GM11168 (cell line): ENCODE measurements around the gene ACTR3C.
"Not testable (repeated sequence)": the region's sequence is repeated elsewhere in the genome, so short reads cannot be mapped to it uniquely, and the experiment has no call there.

Experiments
- in situ Hi-C: fragments of 300-500 bp; cut with MboI; formaldehyde crosslinking; loops from one replicate; pipeline ENCODE4 v1.12.0; 2022; ENCODE audit warnings: low sequenced_read_pairs; ENCODE audit not compliant: unreplicated experiment

The ACTR3C gene

DNA sequence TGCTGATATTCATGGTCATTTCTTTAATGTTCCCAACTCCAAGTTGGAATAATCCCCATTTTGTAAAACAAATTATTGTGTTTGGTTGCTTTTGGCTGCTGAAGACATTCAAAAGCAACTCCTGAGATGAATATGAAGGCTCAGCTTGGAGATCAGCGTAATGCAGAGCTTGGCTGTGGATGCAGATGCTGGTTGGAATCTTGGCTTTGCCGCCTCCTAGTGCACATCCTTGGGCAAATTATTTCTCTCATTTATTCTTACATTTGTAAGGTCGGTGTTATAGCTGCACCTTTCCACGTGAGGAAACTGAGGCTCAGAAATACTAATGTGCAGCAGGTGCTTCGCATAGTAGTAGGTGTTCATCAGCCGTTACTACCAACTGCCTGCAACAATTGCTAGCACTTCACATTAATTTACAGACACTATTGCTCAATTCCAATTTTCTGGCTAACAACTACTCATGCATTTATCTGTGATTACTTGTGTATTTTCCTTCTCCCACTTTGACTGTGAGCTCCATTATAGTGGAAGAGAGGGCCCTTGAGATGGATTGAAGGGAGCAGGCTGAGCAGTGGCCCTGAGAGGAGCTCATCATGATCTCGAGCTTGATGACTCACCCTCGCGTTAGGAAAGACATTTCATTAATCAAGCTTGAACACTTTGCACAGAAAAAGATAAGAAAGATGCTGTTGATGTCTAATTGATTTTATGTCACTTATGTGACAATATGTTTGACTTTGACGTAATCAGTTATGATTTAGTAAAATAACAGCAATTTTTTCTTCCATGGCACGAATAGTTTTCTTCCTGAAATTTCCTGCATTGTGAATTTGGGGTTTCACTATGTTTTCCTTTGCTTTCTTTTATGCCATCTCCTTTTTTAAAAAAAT lies 101.0 kb downstream of the ACTR3C start:
- in situ Hi-C loops = not testable (repeated sequence)

DNA sequence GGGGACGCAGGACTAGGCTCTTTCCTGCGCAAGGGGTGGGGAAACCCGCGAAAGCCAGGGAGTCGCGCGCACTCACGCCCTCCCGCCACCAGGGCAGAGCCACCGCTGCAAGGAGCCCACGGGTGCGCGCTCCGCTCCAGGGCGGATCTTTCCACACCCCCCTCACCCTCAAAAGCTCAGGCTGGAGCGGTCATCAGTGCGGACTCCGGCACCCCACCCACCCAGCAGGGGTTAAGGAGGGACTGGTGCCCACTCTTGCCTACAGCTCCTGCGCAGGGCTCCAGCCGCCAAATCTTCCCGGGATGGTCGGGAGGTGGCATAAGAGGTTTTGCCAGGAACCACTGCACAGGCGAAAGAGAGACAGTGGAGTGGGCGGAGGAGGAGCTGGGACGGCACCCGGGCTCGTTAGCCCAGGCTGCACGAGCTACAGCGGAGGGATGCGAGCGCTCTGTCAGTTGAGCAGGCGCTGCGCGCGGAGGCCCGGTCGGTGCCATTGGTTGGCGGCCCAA lies 102.6 kb downstream of the ACTR3C start:
- in situ Hi-C loops = not testable (repeated sequence)

DNA sequence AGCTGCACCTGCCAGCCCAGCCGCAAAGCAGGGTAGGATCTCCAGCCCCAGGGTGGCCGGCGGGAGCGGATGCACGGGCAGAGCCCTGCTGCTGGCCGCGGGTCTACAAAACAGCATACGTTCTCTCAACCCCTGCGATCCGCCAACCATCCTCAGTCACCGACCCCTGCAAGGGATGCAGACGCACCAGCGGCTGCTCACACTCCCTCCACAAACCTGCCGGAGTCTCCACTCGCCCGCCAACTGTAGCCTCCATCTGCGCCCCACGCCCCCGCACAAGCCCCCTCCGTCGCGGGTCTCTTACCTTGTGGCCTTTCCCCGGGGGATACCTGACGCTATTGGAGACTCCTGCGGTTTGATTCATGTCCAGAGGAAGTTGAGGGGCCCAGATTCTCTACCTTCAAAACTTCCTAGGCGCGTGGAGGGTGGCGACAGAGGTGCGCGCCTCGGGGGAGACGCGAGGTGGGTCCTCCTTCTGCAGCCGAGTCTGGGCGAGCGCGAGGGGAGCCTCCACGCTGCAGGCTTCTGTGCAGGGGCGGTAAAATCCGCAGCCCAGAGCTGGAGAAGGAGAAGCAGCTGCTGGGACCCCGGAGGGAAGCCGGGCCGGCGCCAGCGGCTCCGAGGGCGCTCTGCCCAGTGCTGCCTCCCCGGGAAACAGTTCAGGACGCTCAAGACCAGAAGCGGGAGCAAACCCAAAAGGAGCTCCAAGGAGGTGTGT lies 103.2 kb downstream of the ACTR3C start:
- in situ Hi-C loops = not testable (repeated sequence)

DNA sequence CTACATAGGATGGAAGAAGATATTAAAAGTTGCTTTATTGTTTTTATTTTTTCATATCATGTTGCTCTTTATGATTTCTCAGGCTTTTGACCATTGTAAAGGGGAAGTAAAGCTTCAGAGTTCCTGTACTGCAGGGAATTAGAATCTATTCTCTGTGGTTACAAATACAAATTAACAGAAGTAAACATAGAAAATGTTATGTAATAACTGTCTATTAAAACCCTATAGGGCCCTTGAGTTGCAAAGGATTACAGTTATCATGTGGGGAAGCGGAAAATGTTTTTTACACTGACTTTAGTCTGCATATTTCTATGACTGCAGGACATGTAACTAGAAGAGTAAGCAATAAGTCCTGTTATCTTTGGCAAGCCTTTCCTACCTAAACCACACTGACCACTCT lies 116.5 kb downstream of the ACTR3C start:
- in situ Hi-C loops = not testable (repeated sequence)

DNA sequence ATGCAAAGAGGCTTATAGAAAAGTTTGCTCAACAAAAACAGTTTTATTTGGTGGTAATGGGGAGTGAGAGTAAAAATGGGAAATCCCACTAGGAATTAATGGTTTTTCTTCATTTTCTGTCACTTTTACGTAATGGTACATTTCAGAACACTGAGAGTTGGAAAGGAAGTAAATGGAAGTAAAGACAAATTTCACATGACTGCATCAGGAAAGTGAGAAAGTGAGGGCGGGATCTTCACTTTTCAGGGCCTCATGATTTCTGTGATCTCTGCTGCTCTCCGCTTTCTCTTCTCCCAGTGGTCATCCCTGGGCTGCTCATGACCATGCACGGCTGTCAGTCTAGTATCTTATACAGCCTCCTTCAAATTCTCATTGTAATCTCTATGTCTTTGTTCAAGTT lies 117.5 kb downstream of the ACTR3C start:
- in situ Hi-C loops = not testable (repeated sequence)

DNA sequence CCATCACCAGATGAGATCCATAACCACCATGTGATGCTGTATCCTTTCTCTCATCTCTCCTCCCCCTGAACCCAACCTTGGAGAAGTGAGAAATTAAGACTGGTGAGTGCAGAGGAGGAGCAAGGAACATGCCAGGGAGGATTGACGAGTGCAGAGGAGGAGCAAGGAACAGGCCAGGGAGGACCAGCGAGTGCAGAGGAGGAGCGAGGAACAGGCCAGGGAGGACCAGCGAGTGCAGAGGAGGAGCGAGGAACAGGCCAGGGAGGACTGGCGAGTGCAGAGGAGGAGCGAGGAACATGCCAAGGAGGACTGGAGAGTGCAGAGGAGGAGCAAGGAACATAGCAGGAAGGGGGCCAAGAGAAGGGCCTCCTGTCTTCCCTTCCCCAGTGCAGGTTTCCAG lies 118.8 kb downstream of the ACTR3C start:
- in situ Hi-C loops = not testable (repeated sequence)

DNA sequence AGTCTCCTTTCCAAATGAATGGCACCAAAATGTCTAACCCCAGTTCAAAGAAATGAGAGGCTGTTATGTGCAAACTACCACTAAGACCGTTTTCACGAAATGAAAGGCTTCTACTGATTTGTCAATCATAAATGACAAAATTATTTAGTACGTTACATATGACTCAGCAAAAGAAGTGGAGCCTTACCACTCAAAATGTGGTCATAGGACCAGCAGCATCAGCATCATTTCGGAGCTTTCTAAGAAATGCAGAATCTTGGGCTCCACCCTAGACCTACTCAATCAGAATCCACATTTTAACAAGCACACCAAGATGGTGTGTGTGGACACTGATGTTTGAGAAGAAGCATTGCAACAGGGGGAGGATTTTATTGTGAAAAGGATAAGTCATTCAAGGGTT lies 120.5 kb downstream of the ACTR3C start:
- in situ Hi-C loops = not testable (repeated sequence)
